Measurements from ENCODE around the gene PRODH2. TPM values are rescaled to one million over a fixed set of nuclear protein-coding genes. Genes with fewer than 3 reads are reported as not detected.

The PRODH2 gene
- total and polyA plus RNA-seq, 4 donors = 56.4 to 156 (median 114) TPM

DNA sequence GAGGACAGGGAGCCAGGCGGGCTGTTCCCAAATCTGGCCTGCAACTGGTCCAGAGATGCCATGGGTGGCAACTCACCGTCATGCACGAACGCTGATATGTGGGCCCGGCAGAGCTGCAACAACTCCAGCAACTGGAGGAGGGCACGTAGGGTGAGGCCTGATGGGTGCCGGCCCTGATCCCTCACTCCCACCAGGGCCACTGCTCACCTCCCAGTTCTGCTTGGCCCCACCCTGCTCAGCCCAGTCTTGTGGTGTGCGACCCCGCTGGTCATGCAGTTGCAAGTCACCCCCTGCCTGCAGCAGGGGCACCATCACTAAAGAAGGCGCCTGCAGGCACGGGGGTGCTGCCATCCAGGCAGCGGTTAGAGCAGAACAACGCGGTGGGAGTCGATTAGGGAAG is 20.3 kb downstream of the PRODH2 start:
- H3K9me3 ChIP-seq (ENCODE audit: control insufficient read depth in 4 of 4, low read length in 3 of 4) = no peaks in the 10 kb centered on the region
- H3K36me3 ChIP-seq (ENCODE audit: control insufficient read depth in 4 of 4, insufficient read depth in 3 of 4, low read depth in 1 of 4, low read length in 3 of 4) = no peaks in the 10 kb centered on the region
- H3K27ac ChIP-seq (ENCODE audit: low read depth in 1 of 2, low read length in 2 of 2) = no peak overlapping the region
- 87% methylated on average over 15 of the region's 15 CpGs for WGBS
- TF ChIP-seq YY1 (IDR thresholded peaks at IDR 0.05) (no peak), NR2F2 (IDR thresholded peaks at IDR 0.05) (no peak), HNF4A (conservative IDR thresholded peaks at IDR 0.05) (no peak), HNF4G (IDR thresholded peaks at IDR 0.05) (no peak), RAD21 (IDR thresholded peaks at IDR 0.05) (no peak), TAF1 (conservative IDR thresholded peaks at IDR 0.05) (no peak), FOXA2 (IDR thresholded peaks at IDR 0.05) (no peak), SP1 (IDR thresholded peaks at IDR 0.05) (no peak), EGR1 (IDR thresholded peaks at IDR 0.05; ENCODE audit: low read depth in 2 of 2) (no peak), JUND (IDR thresholded peaks at IDR 0.05) (no peak), GABPA (IDR thresholded peaks at IDR 0.05 in 1 of 2, conservative IDR thresholded peaks at IDR 0.05 in 1 of 2) (no peak), RXRA (IDR thresholded peaks at IDR 0.05) (no peak), FOXA1 (IDR thresholded peaks at IDR 0.05) (no peak)
- TF ChIP-seq, protein P1, sequence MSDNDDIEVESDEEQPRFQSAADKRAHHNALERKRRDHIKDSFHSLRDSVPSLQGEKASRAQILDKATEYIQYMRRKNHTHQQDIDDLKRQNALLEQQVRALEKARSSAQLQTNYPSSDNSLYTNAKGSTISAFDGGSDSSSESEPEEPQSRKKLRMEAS (IDR thresholded peaks at IDR 0.05) = no peak
- TF ChIP-seq, protein P2, sequence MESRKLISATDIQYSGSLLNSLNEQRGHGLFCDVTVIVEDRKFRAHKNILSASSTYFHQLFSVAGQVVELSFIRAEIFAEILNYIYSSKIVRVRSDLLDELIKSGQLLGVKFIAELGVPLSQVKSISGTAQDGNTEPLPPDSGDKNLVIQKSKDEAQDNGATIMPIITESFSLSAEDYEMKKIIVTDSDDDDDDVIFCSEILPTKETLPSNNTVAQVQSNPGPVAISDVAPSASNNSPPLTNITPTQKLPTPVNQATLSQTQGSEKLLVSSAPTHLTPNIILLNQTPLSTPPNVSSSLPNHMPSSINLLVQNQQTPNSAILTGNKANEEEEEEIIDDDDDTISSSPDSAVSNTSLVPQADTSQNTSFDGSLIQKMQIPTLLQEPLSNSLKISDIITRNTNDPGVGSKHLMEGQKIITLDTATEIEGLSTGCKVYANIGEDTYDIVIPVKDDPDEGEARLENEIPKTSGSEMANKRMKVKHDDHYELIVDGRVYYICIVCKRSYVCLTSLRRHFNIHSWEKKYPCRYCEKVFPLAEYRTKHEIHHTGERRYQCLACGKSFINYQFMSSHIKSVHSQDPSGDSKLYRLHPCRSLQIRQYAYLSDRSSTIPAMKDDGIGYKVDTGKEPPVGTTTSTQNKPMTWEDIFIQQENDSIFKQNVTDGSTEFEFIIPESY (IDR thresholded peaks at IDR 0.05) = no peak
- TF ChIP-seq, protein P3, sequence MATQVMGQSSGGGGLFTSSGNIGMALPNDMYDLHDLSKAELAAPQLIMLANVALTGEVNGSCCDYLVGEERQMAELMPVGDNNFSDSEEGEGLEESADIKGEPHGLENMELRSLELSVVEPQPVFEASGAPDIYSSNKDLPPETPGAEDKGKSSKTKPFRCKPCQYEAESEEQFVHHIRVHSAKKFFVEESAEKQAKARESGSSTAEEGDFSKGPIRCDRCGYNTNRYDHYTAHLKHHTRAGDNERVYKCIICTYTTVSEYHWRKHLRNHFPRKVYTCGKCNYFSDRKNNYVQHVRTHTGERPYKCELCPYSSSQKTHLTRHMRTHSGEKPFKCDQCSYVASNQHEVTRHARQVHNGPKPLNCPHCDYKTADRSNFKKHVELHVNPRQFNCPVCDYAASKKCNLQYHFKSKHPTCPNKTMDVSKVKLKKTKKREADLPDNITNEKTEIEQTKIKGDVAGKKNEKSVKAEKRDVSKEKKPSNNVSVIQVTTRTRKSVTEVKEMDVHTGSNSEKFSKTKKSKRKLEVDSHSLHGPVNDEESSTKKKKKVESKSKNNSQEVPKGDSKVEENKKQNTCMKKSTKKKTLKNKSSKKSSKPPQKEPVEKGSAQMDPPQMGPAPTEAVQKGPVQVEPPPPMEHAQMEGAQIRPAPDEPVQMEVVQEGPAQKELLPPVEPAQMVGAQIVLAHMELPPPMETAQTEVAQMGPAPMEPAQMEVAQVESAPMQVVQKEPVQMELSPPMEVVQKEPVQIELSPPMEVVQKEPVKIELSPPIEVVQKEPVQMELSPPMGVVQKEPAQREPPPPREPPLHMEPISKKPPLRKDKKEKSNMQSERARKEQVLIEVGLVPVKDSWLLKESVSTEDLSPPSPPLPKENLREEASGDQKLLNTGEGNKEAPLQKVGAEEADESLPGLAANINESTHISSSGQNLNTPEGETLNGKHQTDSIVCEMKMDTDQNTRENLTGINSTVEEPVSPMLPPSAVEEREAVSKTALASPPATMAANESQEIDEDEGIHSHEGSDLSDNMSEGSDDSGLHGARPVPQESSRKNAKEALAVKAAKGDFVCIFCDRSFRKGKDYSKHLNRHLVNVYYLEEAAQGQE (IDR thresholded peaks at IDR 0.05) = no peak
- TF ChIP-seq, protein P4, sequence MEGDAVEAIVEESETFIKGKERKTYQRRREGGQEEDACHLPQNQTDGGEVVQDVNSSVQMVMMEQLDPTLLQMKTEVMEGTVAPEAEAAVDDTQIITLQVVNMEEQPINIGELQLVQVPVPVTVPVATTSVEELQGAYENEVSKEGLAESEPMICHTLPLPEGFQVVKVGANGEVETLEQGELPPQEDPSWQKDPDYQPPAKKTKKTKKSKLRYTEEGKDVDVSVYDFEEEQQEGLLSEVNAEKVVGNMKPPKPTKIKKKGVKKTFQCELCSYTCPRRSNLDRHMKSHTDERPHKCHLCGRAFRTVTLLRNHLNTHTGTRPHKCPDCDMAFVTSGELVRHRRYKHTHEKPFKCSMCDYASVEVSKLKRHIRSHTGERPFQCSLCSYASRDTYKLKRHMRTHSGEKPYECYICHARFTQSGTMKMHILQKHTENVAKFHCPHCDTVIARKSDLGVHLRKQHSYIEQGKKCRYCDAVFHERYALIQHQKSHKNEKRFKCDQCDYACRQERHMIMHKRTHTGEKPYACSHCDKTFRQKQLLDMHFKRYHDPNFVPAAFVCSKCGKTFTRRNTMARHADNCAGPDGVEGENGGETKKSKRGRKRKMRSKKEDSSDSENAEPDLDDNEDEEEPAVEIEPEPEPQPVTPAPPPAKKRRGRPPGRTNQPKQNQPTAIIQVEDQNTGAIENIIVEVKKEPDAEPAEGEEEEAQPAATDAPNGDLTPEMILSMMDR (IDR thresholded peaks at IDR 0.05; ENCODE audit: low read depth, low read length, missing input control) = no peak
- TF ChIP-seq, protein P5, sequence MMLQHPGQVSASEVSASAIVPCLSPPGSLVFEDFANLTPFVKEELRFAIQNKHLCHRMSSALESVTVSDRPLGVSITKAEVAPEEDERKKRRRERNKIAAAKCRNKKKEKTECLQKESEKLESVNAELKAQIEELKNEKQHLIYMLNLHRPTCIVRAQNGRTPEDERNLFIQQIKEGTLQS (IDR thresholded peaks at IDR 0.05) = no peak
- H3K9ac ChIP-seq (ENCODE audit: low read depth in 1 of 2, low read length in 2 of 2) = no peak overlapping the region
- no peak overlapping the region for H3K4me3 ChIP-seq (ENCODE audit: low read depth in 1 of 3, low read length in 3 of 3)
- no peak for DNase-seq (ENCODE audit: low spot score)
- H3K27me3 ChIP-seq (ENCODE audit: control insufficient read depth in 4 of 4, insufficient read depth in 4 of 4, low read length in 3 of 4) = no peaks in the 10 kb centered on the region
- no peaks in the 10 kb centered on the region for H3K4me1 ChIP-seq (ENCODE audit: control insufficient read depth in 4 of 4, insufficient read depth in 4 of 4, low read length in 3 of 4)
